ENCODE data around the gene TARBP2. TPM values are rescaled to one million over a fixed set of nuclear protein-coding genes. Genes with fewer than 3 reads are reported as not detected.
A peak's percentile ranks its signal among the peaks of the same experiment; 100 is the strongest.

Gene TARBP2
- total and polyA plus RNA-seq, 5 experiments from 2014 or later: 27.0 to 46.1 (median 32.1) TPM

DNA sequence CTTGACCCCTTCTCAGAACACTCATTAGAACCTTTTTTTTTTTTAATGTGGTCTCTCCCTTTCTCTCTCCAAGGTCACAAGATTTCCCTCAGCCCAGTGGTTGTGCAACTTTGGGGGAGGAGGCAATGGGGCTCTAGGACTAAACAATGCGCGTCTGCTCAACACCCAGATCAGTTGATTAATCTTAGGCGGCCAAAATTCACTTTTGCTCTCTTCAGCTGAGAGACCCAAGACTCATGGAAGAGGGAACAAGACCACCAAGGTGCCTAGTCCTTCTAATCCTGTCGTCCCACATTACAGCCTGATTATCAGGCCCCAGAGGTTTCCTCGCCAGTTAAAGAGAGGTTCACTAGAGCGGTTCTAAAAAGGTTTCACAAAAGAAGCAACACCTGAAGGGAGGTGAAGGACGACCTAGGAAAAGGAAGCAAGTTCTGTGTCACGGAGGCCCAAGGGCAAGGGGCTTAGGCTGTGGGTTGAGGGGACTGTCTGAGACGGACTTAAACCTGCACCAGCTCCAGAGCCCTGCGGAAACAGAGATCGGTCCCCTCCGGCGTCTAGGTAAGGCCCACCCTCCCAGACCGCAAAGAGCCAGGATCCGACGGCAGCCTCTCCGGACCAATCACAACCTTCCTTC is 824 bp upstream of the TARBP2 start:
- ATAC-seq: no peak
- Mint-ChIP-seq H3K27ac (peak overlapping the region; percentile 90 to 99 (median 97)), H3K9me3 (no peaks in the 10 kb centered on the region), H3K4me3 (peak overlapping the region; percentile 89 to 96 (median 94)), H3K36me3 (peaks cover 0 to 12% (median 1%) of the 10 kb centered on the region in 3 donors), H3K4me1 (peaks cover 22 to 59% (median 44%) of the 10 kb centered on the region in 4 donors), H3K27me3 (no peaks in the 10 kb centered on the region)
- no peak for DNase-seq
- POLR2A ChIA-PET: interaction anchor here (0.6 to 4.2 kb wide), 30 partner anchors 9 to 780 kb away, joined by 3 to 48 read pairs (median 7); partner anchors contain the start of genes AAAS, ATP5MC2, CBX5 and CSAD

DNA sequence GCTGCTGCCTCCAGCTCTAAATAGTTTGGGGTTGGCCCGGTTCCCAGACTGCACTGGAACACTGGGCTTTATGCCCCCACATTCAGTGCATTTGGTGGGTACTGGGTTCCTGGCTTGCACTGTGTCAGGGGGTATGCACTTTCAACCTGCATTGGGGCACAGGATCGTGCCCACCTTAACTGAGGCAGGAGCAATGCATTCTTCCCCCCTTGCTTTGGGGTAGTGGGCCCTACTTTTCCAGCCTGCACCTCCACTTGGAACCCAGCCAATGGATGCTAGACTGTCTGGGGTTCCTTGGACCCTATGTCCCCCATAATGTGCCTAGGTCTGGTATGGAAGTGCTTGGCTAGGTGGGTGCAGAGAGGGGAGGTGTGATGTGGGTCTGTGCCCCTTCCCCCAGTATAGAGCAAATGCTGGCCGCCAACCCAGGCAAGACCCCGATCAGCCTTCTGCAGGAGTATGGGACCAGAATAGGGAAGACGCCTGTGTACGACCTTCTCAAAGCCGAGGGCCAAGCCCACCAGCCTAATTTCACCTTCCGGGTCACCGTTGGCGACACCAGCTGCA is 615 bp downstream of the TARBP2 start:
- peak overlapping the region; percentile 89 to 96 (median 94) for H3K4me3 Mint-ChIP-seq

DNA sequence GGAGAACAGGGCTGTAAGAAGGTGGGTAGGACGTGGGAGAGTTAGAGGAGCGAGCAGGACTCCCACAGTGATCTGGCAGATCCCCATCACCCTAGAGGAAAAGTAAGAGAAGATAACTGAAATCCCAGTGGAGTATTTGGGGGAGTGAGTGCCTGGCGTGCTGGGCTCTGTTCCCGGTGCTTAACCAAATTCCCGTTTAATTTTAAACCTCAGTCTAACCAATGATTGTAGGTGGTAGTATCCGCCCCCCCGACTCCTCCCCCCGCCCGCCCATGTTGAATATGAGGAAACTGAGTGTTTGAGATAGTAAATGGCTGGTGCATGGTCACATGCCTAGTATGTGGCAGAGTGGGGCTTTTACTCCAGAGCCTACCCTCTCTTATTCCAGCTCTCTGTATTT is 1.2 kb downstream of the TARBP2 start:
- peaks cover 19 to 48% (median 38%) of the 10 kb centered on the region in 4 donors for H3K4me1 Mint-ChIP-seq
- peak overlapping the region in 7 of 10 donors; percentile 8 to 99 (median 94) for H3K27ac Mint-ChIP-seq
- no peak for ATAC-seq
- H3K4me3 Mint-ChIP-seq: peak overlapping the region in 8 of 10 donors; percentile 89 to 96 (median 94)
- DNase-seq: no peak
- no peaks in the 10 kb centered on the region for H3K9me3 Mint-ChIP-seq
- H3K36me3 Mint-ChIP-seq: peaks cover 0 to 19% (median 1%) of the 10 kb centered on the region in 3 donors
- H3K27me3 Mint-ChIP-seq: no peaks in the 10 kb centered on the region
- POLR2A ChIA-PET: interaction anchor here (1.1 to 4.2 kb wide), 6 partner anchors 9 to 157 kb away, joined by 3 to 48 read pairs (median 6); no protein-coding TSS in a partner anchor

More for the DNA sequence above, 615 bp downstream of the TARBP2 start:
- Mint-ChIP-seq H3K9me3 (no peaks in the 10 kb centered on the region), H3K27ac (peak overlapping the region; percentile 90 to 99 (median 97)), H3K36me3 (peaks cover 0 to 19% (median 1%) of the 10 kb centered on the region in 3 donors), H3K27me3 (no peaks in the 10 kb centered on the region), H3K4me1 (peaks cover 19 to 52% (median 42%) of the 10 kb centered on the region in 4 donors)
- POLR2A ChIA-PET: interaction anchor here (0.7 to 4.2 kb wide), 28 partner anchors 8 to 778 kb away, joined by 3 to 48 read pairs (median 7); partner anchors contain the start of genes AAAS, ATP5MC2, CBX5 and CSAD
- ATAC-seq (no peak), DNase-seq (no peak)

DNA sequence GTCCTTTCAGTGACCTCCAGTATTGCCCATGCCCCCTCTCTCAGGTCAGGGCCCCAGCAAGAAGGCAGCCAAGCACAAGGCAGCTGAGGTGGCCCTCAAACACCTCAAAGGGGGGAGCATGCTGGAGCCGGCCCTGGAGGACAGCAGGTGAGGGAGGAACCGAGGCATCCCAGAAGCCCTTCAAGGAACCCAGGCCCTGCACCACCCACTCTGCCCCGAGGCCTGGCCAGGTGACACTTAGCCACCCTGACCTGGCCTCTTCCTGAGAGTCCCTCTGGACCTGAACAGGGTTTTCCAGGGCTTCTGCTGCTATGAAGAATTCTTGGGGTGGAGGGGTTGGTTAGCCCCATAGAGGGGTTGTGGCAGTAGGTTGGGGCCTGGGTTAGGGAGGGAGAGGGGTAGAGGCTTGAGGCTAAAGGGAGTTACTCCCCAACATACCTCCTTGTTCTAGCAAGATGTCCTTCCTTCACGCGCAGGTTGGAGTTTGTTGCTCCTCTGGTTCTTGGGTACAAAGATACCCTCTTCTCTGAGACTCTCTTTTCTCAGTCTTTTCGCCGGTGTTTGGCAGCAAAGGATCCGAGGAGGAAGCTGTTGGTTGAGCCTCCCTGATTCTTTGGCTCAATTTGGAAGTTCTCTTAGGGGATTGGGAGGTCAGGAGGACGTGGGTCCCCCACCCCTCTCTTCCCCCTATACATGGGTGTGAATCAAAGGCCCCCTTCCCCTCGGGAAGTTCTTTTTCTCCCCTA is 2.1 kb downstream of the TARBP2 start:
- Mint-ChIP-seq H3K9me3 (no peaks in the 10 kb centered on the region), H3K4me3 (peak overlapping the region in 5 of 10 donors; percentile 19 to 60 (median 20)), H3K27me3 (no peaks in the 10 kb centered on the region), H3K27ac (peak overlapping the region in 5 of 10 donors; percentile 19 to 73 (median 56)), H3K4me1 (peaks cover 18 to 43% (median 31%) of the 10 kb centered on the region in 4 donors), H3K36me3 (peaks cover 0 to 19% (median 1%) of the 10 kb centered on the region in 3 donors)
- no peak for ATAC-seq
- no peak for DNase-seq
- POLR2A ChIA-PET: interaction anchor here (0.6 to 4.2 kb wide), 4 partner anchors 21 to 154 kb away, joined by 3 to 36 read pairs (median 4); no protein-coding TSS in a partner anchor

DNA sequence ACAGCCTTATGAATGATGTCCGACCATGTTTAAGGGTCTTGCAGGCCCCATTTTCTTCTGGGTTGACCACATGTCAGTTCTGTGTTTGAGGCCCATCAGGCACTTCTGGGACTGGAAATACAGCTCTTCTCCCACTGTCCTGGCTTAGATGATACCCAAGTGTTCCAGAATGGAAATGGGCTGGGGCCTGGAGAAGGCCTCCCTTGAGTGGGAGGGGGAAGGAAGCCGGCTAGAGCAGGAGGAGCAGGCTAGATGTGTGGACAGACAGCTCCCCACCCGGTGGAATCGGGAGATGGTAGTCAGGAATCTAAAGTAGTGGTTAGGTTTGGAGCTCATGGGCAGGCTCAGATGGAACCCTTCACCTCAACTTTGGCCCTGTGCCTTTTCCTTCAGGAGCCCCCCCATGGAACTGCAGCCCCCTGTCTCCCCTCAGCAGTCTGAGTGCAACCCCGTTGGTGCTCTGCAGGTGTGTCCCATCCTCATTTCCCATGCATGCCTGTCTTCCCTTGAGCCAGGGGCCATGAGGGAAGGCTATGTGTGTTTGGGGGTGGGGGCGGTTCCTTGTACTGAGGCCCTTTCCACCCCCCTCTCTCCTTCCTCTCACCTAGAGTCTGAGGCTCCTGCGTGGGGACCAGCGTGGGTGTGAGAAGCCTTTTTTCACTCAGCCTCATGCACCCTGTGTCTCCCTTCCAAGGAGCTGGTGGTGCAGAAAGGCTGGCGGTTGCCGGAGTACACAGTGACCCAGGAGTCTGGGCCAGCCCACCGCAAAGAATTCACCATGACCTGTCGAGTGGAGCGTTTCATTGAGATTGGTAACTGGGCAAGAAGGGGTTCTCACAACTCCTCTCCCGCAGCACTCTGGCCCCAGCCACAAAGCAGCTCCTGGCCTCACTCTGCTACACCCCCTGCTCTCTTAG is 3.2 kb downstream of the TARBP2 start:
- POLR2A ChIA-PET: interaction anchor here (0.6 to 1.5 kb wide), 4 partner anchors 23 to 155 kb away, joined by 3 to 4 read pairs (median 3); partner anchors contain the start of gene SP1
- no peak for DNase-seq
- H3K27ac Mint-ChIP-seq: peak overlapping the region in 4 of 10 donors; percentile 56 to 85 (median 76)
- peaks cover 14 to 43% (median 30%) of the 10 kb centered on the region in 4 donors for H3K4me1 Mint-ChIP-seq
- H3K27me3 Mint-ChIP-seq: no peaks in the 10 kb centered on the region
- H3K36me3 Mint-ChIP-seq: peaks cover 0 to 19% (median 1%) of the 10 kb centered on the region in 3 donors
- ATAC-seq: no peak
- no peaks in the 10 kb centered on the region for H3K9me3 Mint-ChIP-seq
- peak overlapping the region in 1 of 10 donors; percentile 33 for H3K4me3 Mint-ChIP-seq

DNA sequence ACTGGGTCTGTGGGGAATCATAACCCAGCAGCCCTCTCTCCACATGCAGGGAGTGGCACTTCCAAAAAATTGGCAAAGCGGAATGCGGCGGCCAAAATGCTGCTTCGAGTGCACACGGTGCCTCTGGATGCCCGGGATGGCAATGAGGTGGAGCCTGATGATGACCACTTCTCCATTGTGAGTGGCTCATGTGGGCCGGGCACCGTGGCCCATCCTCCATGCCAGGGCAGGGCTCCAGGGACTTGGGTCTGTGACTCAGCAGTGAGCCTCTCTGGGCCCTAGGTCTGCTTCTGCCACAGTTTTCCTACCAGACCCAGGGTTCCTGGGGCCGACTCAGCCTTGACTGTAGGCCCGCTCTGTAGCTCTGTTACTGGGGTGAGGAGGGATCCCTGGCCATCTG is 4.0 kb downstream of the TARBP2 start:
- Mint-ChIP-seq H3K36me3 (peaks cover 0 to 19% (median 1%) of the 10 kb centered on the region in 3 donors), H3K27ac (peak overlapping the region in 4 of 10 donors; percentile 12 to 84 (median 72)), H3K4me3 (peak overlapping the region in 2 of 10 donors; percentile 26 to 33), H3K27me3 (no peaks in the 10 kb centered on the region), H3K9me3 (no peaks in the 10 kb centered on the region), H3K4me1 (peaks cover 10 to 39% (median 25%) of the 10 kb centered on the region in 4 donors)
- ATAC-seq: no peak
- POLR2A ChIA-PET: interaction anchor here (0.7 to 1.2 kb wide), 2 partner anchors 125 to 178 kb away, joined by 3 read pairs; partner anchors contain the start of gene SP1
- no peak for DNase-seq

DNA sequence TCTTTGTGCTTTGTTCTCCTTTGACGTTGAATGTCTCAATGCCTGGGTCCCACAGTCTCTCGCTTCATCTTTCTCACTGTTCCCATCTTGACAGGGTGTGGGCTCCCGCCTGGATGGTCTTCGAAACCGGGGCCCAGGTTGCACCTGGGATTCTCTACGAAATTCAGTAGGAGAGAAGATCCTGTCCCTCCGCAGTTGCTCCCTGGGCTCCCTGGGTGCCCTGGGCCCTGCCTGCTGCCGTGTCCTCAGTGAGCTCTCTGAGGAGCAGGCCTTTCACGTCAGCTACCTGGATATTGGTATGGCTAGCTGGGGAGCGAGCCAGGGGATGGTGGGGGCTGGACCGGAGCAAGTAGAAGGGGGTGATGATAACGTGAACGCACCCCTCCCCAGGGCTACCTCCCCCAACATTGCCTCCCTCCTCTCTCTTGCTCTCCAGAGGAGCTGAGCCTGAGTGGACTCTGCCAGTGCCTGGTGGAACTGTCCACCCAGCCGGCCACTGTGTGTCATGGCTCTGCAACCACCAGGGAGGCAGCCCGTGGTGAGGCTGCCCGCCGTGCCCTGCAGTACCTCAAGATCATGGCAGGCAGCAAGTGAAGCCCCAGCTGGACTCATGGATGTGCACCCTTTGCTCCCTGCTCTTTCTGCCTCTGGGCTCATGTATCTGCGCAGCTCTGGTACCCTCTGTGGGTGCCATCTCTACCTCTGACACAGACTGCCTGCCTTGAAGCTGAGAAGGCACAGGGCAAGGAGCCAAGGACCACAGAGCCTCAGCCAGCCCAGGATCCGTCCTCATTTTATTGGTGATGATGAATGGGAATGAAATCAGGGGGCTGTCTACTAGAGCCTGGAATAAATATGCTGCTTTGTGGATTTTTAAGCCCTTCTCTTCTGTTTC is 4.7 kb downstream of the TARBP2 start:
- no peaks in the 10 kb centered on the region for H3K9me3 Mint-ChIP-seq
- no peak overlapping the region for H3K4me3 Mint-ChIP-seq
- H3K4me1 Mint-ChIP-seq: peaks cover 8 to 34% (median 20%) of the 10 kb centered on the region in 4 donors
- H3K36me3 Mint-ChIP-seq: peaks cover 0 to 19% (median 1%) of the 10 kb centered on the region in 3 donors
- H3K27me3 Mint-ChIP-seq: no peaks in the 10 kb centered on the region
- POLR2A ChIA-PET: interaction anchor here (0.7 kb wide), 1 partner anchor 179 kb away, joined by 3 read pairs; no protein-coding TSS in a partner anchor
- ATAC-seq: no peak
- peak overlapping the region in 5 of 10 donors; percentile 12 to 81 (median 39) for H3K27ac Mint-ChIP-seq
- DNase-seq: peak in 1 of 10 donors; percentile 58

DNA sequence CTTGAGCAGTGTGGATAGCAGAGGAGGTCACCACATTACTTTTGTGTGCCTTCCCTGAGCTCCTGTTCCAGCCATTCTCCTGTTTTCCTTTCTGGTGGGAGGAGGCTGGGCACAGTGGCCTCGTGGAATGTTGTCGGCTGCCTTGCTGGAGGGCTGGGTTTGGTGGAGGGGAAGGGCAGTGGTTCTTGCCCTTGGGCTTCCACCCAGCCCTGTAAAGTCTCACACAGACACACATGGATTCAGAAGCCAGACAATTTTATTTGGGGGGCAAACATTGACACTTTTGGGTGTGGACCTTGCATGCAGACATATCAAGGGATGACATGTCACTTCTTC is 5.3 kb downstream of the TARBP2 start:
- POLR2A ChIA-PET: no interaction called here
- peaks cover 8 to 34% (median 20%) of the 10 kb centered on the region in 4 donors for H3K4me1 Mint-ChIP-seq
- ATAC-seq (no peak), DNase-seq (no peak)
- H3K9me3 Mint-ChIP-seq: no peaks in the 10 kb centered on the region
- peaks cover 0 to 20% (median 1%) of the 10 kb centered on the region in 3 donors for H3K36me3 Mint-ChIP-seq
- peak overlapping the region in 1 of 10 donors; percentile 27 for H3K27ac Mint-ChIP-seq
- no peak overlapping the region for H3K4me3 Mint-ChIP-seq
- H3K27me3 Mint-ChIP-seq: no peaks in the 10 kb centered on the region

DNA sequence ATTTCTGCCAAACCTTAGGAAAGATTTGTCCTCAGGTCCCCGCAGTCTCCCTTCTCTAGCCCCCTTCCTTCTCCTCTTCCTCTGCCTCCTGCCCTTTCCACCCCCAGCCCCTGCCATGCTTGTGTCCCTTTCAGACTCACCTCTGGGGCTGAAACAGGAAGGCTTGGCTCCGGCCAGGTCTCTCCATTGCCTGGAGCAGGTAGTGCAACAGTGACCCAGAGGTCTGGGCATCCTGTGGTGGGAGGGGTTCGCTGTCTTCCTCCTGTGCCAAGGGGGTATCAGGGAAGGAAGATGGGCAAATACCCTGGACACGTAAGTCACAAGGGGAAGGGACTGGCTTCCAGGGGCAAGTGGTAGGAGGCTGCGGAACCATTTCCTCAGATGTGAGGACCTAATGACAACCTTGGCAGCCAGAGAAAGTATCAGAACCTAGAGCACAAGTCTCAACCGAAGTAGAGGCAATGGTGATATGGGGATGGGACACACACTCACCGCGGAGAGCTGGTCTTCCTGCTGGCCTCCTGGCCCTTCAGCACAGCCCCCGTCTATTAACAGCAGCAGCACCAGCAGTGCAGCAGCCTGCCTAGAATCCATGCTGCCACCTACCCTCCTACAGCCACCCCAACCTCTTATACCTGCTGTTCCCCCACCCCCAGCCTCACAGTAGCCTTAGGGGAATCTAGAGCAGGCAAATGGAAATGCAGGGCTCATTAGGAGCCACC is 6.0 kb downstream of the TARBP2 start, which contains the start of gene NPFF:
NPFF (minus strand) TSS at position 604 of the 722 bp plus-strand sequence; CDS start at position 594, 10 bp downstream.
- Mint-ChIP-seq H3K27me3 (no peaks in the 10 kb centered on the region), H3K27ac (peak within 1 kb of the TSS in 2 of 10 donors; percentile 27 to 75), H3K36me3 (peaks cover 0 to 25% (median 1%) of the 10 kb centered on the region in 3 donors), H3K9me3 (no peaks in the 10 kb centered on the region), H3K4me1 (peaks cover 5 to 28% (median 14%) of the 10 kb centered on the region in 4 donors), H3K4me3 (no peak within 1 kb of the TSS)
- POLR2A ChIA-PET: interaction anchor here (2.0 kb wide), 1 partner anchor 14 kb away, joined by 4 read pairs; no protein-coding TSS in a partner anchor
- no peak for ATAC-seq
- DNase-seq: no peak

DNA sequence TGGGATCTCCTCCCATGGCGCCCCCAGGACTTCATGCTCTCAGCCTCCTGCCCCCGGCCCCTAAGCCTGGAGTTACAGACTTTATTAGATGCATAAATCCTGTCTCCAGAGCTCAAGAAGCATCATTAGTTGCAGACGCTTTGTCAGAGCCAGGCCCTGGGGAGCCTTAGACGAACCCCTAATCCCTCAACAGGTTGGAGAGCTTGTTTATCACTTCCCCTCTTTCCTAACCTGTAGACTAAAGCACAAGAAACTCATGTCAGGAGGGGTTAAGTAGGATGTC is 6.5 kb downstream of the TARBP2 start:
- DNase-seq: no peak
- no peak for ATAC-seq
- no peaks in the 10 kb centered on the region for H3K27me3 Mint-ChIP-seq
- POLR2A ChIA-PET: interaction anchor here (2.0 kb wide), 1 partner anchor 15 kb away, joined by 4 read pairs; no protein-coding TSS in a partner anchor
- no peak overlapping the region for H3K4me3 Mint-ChIP-seq
- H3K9me3 Mint-ChIP-seq: no peaks in the 10 kb centered on the region
- peaks cover 0 to 30% (median 1%) of the 10 kb centered on the region in 3 donors for H3K36me3 Mint-ChIP-seq
- peaks cover 3 to 23% (median 10%) of the 10 kb centered on the region in 4 donors for H3K4me1 Mint-ChIP-seq
- H3K27ac Mint-ChIP-seq: no peak overlapping the region
